GM21825 (cell line): Measurements from ENCODE around the gene GPC1.
"Not testable (repeated sequence)": the region's sequence is repeated elsewhere in the genome, so short reads cannot be mapped to it uniquely, and the experiment has no call there.

Experiments
- ATAC-seq: cut with Tn5 transposase; IDR thresholded peaks from one replicate; pipeline ENCODE4 v1.9.1; 2021; ENCODE audit warnings: mild to moderate bottlenecking, moderate library complexity; ENCODE audit not compliant: unreplicated experiment

The GPC1 gene, protein sequence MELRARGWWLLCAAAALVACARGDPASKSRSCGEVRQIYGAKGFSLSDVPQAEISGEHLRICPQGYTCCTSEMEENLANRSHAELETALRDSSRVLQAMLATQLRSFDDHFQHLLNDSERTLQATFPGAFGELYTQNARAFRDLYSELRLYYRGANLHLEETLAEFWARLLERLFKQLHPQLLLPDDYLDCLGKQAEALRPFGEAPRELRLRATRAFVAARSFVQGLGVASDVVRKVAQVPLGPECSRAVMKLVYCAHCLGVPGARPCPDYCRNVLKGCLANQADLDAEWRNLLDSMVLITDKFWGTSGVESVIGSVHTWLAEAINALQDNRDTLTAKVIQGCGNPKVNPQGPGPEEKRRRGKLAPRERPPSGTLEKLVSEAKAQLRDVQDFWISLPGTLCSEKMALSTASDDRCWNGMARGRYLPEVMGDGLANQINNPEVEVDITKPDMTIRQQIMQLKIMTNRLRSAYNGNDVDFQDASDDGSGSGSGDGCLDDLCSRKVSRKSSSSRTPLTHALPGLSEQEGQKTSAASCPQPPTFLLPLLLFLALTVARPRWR

DNA sequence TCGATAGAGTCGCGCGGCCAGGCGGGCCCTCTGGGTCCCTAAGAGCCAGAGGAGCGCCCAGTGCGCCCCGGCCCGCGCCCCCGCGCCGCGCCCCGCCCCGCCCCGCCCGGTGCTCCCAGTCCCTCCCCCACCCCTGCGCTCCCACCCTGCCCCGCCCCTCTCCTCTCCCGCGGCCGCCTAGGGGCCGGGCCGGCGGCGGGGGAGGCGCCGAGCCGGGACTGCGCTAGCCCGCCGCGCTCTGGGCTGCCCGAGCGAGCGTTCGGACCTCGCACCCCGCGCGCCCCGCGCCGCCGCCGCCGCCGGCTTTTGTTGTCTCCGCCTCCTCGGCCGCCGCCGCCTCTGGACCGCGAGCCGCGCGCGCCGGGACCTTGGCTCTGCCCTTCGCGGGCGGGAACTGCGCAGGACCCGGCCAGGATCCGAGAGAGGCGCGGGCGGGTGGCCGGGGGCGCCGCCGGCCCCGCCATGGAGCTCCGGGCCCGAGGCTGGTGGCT, at the start of gene GPC1:
GPC1 (plus strand) TSS at position 207 of the 491 bp plus-strand sequence; CDS start at position 463, 256 bp downstream.
- peak; percentile 38 for ATAC-seq

DNA sequence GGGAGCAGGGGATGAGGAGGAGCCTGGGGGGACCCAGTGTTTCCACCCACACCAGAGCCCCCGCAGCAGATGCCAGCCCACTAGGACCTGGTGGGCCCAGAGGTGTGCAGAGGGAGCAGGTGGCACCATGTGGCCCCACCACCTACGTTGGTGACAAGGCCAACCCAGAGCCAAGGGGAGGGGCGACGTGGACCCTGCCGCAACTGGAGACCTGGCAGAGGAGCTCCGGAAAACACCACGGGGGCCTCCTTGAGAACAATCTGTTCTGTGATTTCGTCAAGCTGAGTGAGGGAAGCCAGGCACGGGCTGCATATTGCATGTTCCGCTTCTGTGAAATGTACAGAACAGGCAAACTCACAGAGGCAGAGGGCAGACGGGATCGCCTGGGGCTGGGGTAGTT, 49.1 kb upstream of the GPC1 start:
- ATAC-seq, result no peak

- not testable (repeated sequence) for ATAC-seq
Measured at GRCh38 chr2:240386743-240387142, 48.7 kb upstream of the GPC1 start.

GRCh38 chr2:240387325-240387668, 48.2 kb upstream of the GPC1 start:
- no peak for ATAC-seq

DNA sequence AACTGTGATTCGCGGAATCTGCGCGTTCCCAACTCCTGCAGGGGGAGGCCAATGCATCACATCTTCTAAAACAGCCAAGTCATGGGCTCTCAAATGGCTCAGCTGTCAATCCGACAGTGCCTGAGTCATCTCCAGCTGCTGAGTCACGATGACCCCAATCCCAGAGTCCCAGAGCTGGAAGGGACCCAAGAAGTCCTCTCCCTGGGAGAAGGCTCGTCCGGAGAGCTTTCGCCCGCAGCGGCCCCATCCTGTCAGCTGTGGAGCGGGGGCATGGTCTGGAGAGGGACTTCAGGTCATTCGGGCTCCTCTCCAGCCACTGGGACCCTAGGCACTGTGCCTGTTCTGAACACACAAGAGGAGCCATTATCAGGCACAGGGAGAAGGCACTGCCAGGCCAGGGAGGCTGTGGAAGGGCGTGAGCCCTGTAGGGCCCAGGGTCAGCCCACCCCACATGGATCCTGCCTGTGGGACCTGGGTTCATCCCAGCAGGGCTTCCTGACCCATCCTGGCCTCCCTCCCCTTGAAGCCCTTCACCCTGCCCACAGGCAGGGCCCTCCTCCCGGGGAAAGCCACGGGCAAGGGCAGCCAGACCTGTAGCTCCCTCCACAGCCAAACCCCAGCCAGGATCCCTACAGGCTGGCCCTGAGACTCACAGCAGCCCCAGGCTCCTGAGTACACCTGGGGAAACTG, 47.6 kb upstream of the GPC1 start:
- no peak for ATAC-seq

- no peak for ATAC-seq
Measured at GRCh38 chr2:240388471-240389301, 46.8 kb upstream of the GPC1 start.

DNA sequence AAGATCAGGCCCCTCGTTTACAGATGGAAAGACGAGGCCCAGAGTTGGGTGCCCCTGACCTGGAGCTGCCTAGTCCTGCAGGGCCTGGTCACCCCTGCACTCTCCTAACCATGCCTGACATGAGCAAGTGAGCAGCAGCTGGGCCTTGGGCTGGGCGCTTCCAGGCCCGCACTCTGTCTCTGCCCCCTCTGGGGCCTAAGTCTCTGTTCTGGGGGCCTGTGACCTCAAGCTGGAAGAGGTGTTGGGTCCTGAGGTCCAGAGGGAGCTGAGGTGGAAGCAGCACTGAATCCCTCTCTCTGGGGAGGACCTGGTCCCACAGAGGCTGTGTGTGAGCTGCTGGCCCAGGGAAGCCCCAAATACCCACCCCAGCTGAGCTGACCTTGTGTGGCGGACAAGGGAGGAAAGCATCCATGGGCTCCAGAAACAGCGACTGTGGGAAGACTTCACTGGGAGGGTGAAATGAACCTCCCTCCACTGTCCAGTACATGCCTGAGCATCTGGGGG, 46.1 kb upstream of the GPC1 start:
- no peak for ATAC-seq

DNA sequence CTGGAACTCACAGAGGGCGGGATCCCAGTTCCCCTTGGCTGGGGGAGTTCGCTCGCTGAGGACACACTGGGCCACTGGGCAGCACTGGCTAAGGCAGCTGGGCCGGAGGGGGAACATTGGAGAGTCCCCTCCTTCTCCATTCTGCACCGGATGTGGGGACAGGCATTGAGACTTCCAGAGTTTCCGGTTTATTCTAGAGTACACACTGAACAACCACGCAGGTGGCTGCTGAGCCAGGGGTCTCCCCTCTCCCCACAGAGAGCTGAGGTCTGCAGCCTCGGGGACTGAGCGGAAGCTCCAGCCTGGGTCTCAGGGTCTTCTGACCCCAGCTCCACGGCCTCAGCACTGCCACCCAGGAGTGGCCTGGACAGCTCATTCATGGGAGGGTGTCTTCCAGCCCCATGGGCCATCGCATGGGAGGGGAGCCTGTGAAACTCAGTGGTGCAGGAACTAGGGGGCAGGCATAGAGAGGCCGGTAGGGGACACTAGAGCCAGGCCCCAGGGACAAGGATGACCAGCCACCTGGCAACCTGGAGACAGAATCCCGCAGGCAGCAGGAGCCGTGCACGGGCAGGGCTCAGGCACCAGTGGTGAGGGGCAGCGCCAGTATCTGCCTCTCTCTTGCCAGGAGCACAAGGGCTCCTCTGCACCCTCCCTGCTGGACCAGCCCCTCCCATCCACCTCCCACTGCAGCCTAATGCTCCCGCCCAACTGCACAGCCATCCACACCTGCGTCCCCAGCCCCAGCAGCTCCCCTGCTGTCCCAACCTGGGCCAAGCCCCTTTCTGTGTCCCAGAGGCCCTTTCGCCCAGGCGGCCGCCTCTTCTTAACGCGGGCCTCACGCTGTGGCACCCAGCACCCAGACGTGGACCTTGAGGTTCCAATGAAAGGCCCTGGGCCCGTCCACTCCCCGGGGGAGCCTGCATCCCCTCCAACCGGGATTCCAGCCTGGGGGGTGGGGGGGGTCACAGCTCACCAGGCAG, 45.1 kb upstream of the GPC1 start:
- no peak for ATAC-seq

- ATAC-seq, result no peak
Measured at GRCh38 chr2:240391111-240392051, 44.1 kb upstream of the GPC1 start.

GRCh38 chr2:240392084-240392947, 43.1 kb upstream of the GPC1 start:
- ATAC-seq, result no peak

- no peak for ATAC-seq
Measured at GRCh38 chr2:240392948-240393830, 42.3 kb upstream of the GPC1 start.

DNA sequence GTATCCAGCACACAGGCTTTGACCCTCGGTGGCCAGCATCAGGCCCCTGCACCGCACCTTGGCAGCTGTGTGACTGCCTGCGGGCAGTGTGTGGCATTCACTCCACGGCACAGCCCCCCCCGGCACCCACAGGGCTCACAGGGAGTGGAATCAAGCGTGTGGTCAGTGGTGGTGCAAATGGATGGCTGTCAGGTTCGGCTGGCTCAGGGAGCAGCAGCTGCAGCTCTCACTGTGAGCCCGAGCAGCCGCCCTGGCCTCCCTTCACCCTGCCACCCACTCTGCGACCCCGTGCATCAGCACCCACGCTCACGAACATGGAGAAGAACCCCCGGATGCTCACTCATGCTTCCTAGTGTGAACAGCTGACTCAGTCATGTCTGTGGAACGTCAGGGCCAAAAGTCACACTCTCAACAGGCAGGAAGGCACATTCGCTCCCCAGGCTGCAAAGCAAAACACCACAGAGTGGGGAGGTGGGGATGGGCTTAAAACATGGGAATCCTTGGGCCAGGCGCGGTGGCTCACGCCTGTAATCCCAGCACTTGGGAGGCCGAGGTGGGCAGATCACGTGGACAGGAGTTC, 41.5 kb upstream of the GPC1 start:
- no peak for ATAC-seq

- no peak for ATAC-seq
Measured at GRCh38 chr2:240394549-240394948, 40.9 kb upstream of the GPC1 start.

DNA sequence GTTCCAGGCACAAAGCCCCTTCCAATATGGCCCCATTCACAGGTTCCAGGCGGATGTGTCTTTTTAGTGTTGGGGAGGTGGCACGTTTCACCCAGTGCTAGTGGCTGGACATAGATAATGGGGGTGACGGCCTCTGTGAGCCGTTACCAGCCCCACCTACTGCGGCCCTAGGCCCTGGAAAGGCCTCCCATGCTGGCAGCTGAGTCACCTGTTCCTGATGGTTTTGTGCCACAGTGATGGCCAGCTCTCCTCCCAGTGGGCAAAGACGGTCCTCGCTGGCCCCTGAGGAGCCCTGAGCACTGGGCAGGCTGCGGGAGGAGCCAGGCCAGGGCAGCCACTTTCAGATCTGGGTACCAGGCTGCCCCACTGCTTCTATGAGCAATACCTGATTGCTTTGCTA, 40.0 kb upstream of the GPC1 start:
- ATAC-seq, result no peak

GRCh38 chr2:240395896-240396622, 39.4 kb upstream of the GPC1 start:
- ATAC-seq, result no peak
